ENCODE data around the gene GLG1.

- TF ChIP-seq PAX5 (IDR thresholded peaks at IDR 0.05; ENCODE audit: insufficient read depth, low read length, severe bottlenecking) (no peak), POLR2A (IDR thresholded peaks at IDR 0.05; ENCODE audit: low read depth, low read length) (no peak), POLR2AphosphoS5 (IDR thresholded peaks at IDR 0.05; ENCODE audit: low read depth, low read length) (no peak), TAF1 (IDR thresholded peaks at IDR 0.05; ENCODE audit: low read depth, low read length) (no peak), SPI1 (IDR thresholded peaks at IDR 0.05; ENCODE audit: low read depth, low read length) (peak; percentile 32; the same call in 1 of the 2 replicates)
Observed at GRCh38 chr16:74557275-74557674, 49.6 kb downstream of the GLG1 start.

Data from GM12891 (cell line).